Measurements from ENCODE around the gene GAB3.

- no peak for TF ChIP-seq REST (IDR thresholded peaks at IDR 0.05; ENCODE audit: unreplicated experiment)
- TF ChIP-seq POLR2AphosphoS5 (IDR thresholded peaks at IDR 0.05; ENCODE audit: low read depth), result no peak
- TF ChIP-seq, protein P1, sequence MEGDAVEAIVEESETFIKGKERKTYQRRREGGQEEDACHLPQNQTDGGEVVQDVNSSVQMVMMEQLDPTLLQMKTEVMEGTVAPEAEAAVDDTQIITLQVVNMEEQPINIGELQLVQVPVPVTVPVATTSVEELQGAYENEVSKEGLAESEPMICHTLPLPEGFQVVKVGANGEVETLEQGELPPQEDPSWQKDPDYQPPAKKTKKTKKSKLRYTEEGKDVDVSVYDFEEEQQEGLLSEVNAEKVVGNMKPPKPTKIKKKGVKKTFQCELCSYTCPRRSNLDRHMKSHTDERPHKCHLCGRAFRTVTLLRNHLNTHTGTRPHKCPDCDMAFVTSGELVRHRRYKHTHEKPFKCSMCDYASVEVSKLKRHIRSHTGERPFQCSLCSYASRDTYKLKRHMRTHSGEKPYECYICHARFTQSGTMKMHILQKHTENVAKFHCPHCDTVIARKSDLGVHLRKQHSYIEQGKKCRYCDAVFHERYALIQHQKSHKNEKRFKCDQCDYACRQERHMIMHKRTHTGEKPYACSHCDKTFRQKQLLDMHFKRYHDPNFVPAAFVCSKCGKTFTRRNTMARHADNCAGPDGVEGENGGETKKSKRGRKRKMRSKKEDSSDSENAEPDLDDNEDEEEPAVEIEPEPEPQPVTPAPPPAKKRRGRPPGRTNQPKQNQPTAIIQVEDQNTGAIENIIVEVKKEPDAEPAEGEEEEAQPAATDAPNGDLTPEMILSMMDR (conservative IDR thresholded peaks at IDR 0.05; ENCODE audit: low read depth in 2 of 2), result no peak
- TF ChIP-seq NANOG (IDR thresholded peaks at IDR 0.05; ENCODE audit: borderline replicate concordance), result no peak
- TF ChIP-seq EZH2phosphoT487 (IDR thresholded peaks at IDR 0.05; ENCODE audit: unreplicated experiment), result no peak
- no peak for TF ChIP-seq EZH2 (IDR thresholded peaks at IDR 0.05; ENCODE audit: low read depth, unreplicated experiment)
- no peak for TF ChIP-seq JUNB (IDR thresholded peaks at IDR 0.05; ENCODE audit: unreplicated experiment)
- no peak for TF ChIP-seq ZNF114 (CRISPR knock-in tag; IDR thresholded peaks at IDR 0.05)
- TF ChIP-seq CREB1 (CRISPR knock-in tag; IDR thresholded peaks at IDR 0.05; ENCODE audit: low read depth), result no peak
- TF ChIP-seq STAT1 (IDR thresholded peaks at IDR 0.05; ENCODE audit: unreplicated experiment), result no peak
These were observed 31.7 kb downstream of the GAB3 start for GRCh38 chrX:154719132-154719675.
